Limb (tissue), 2 donors: Measurements from ENCODE around the gene ZNF746.
"Not testable (repeated sequence)": the region's sequence is repeated elsewhere in the genome, so short reads cannot be mapped to it uniquely, and the experiment has no call there.

Experiments
- DNase-seq, 2 donors: peaks; one replicate each; pipeline ENCODE4 v3.0.0-alpha.2; 2016; ENCODE audit errors: extremely low spot score in 2 of 2

ZNF746 gene

GRCh38 chr7:149459540-149460452, 37.8 kb downstream of the ZNF746 start:
- peak in 1 of 2 donors; percentile 55 for DNase-seq

- DNase-seq = no peak
These were observed 38.4 kb downstream of the ZNF746 start for GRCh38 chr7:149459201-149459539.

- DNase-seq = no peak
These were observed 39.4 kb downstream of the ZNF746 start for GRCh38 chr7:149458235-149458634.

- no peak for DNase-seq
These were observed 39.8 kb downstream of the ZNF746 start for GRCh38 chr7:149457766-149458165.

GRCh38 chr7:149456506-149457421, 40.8 kb downstream of the ZNF746 start:
- no peak for DNase-seq

- no peak for DNase-seq
These were observed 42.2 kb downstream of the ZNF746 start for GRCh38 chr7:149455175-149455950.

- DNase-seq = no peak
These were observed 42.9 kb downstream of the ZNF746 start for GRCh38 chr7:149454750-149455149.

GRCh38 chr7:149454006-149454405, 43.6 kb downstream of the ZNF746 start:
- DNase-seq = no peak

- no peak for DNase-seq
These were observed 46.8 kb downstream of the ZNF746 start for GRCh38 chr7:149450821-149451220.

GRCh38 chr7:149449897-149450296, 47.7 kb downstream of the ZNF746 start:
- DNase-seq = no peak

GRCh38 chr7:149448961-149449360, 48.6 kb downstream of the ZNF746 start:
- no peak for DNase-seq

- not testable (repeated sequence) for DNase-seq
These were observed 51.6 kb downstream of the ZNF746 start for GRCh38 chr7:149446026-149446425.

GRCh38 chr7:149444287-149444686, 53.3 kb downstream of the ZNF746 start:
- no peak for DNase-seq

GRCh38 chr7:149443523-149443922, 54.1 kb downstream of the ZNF746 start:
- DNase-seq = no peak

GRCh38 chr7:149442924-149443323, 54.7 kb downstream of the ZNF746 start:
- DNase-seq = no peak

- DNase-seq = no peak
These were observed 57.4 kb downstream of the ZNF746 start for GRCh38 chr7:149440222-149440621.

GRCh38 chr7:149436358-149436757, 61.3 kb downstream of the ZNF746 start:
- no peak for DNase-seq

- DNase-seq = no peak
These were observed 64.5 kb downstream of the ZNF746 start for GRCh38 chr7:149433124-149433523.

- DNase-seq = no peak
These were observed 65.4 kb downstream of the ZNF746 start for GRCh38 chr7:149432121-149432691.

- DNase-seq = no peak
These were observed 66.0 kb downstream of the ZNF746 start for GRCh38 chr7:149431486-149432120.

GRCh38 chr7:149430192-149430591, 67.4 kb downstream of the ZNF746 start:
- no peak for DNase-seq
